GM19193 (cell line): ENCODE measurements around the gene FMO3.

Experiments used
- POLR2A ChIP-seq: IDR thresholded peaks from 4 replicates; pipeline ENCODE4 v1.6.1; 2011; ENCODE audit not compliant: insufficient read depth, insufficient read length; ENCODE audit errors: extremely low read depth

The FMO3 gene

GRCh38 chr1:171090604-171091003, at the start of gene FMO3:
FMO3 (plus strand) TSS chr1:171090905; CDS start chr1:171092659, 1,754 bp downstream.
- TF ChIP-seq POLR2A, result no peak

- no peak for TF ChIP-seq POLR2A
These were observed 42.7 kb upstream of the FMO3 start for GRCh38 chr1:171048014-171048413.

GRCh38 chr1:171052977-171053376, 37.7 kb upstream of the FMO3 start:
- no peak for TF ChIP-seq POLR2A

- TF ChIP-seq POLR2A, result no peak
These were observed 34.6 kb upstream of the FMO3 start for GRCh38 chr1:171055966-171056643.

GRCh38 chr1:171061425-171062143, 29.1 kb upstream of the FMO3 start:
- no peak for TF ChIP-seq POLR2A

GRCh38 chr1:171062902-171063301, 27.8 kb upstream of the FMO3 start:
- TF ChIP-seq POLR2A, result no peak

- TF ChIP-seq POLR2A, result no peak
These were observed 15.7 kb upstream of the FMO3 start for GRCh38 chr1:171075041-171075440.

- no peak for TF ChIP-seq POLR2A
These were observed 9.4 kb upstream of the FMO3 start for GRCh38 chr1:171081314-171081753.

- no peak for TF ChIP-seq POLR2A
These were observed 8.9 kb upstream of the FMO3 start for GRCh38 chr1:171081763-171082201.

- no peak for TF ChIP-seq POLR2A
These were observed 8.1 kb upstream of the FMO3 start for GRCh38 chr1:171082606-171083005.

- no peak for TF ChIP-seq POLR2A
These were observed 7.5 kb upstream of the FMO3 start for GRCh38 chr1:171083222-171083621.

GRCh38 chr1:171084091-171084490, 6.6 kb upstream of the FMO3 start:
- TF ChIP-seq POLR2A, result no peak

- TF ChIP-seq POLR2A, result no peak
These were observed 5.8 kb upstream of the FMO3 start for GRCh38 chr1:171084870-171085269.

GRCh38 chr1:171087896-171088295, 2.8 kb upstream of the FMO3 start:
- TF ChIP-seq POLR2A, result no peak

GRCh38 chr1:171103862-171104261, 13.2 kb downstream of the FMO3 start:
- no peak for TF ChIP-seq POLR2A
